ENCODE data around the gene ARHGEF5. TPM values are rescaled to one million over a fixed set of nuclear protein-coding genes. Genes with fewer than 3 reads are reported as not detected.

Gene ARHGEF5
- total and polyA plus RNA-seq, 12 donors, result 0.46 to 3.9 (median 1.8) TPM

DNA sequence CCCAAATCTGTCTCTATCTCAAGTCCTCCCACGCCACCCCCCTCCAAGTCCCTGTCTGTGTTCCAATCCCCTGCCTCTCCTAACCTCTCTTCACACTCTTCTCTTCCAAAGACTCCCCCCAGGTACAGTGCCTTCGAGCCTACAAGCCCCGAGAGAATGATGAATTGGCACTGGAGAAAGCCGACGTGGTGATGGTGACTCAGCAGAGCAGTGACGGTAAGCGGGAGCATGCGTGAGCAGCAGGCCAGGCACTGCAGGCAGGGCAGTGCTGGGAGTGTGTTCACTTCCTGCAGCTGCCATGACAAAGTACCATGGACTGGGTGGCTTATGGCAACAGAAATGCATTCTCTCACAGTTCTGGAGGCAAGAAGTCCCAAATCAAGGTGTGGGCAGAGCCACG, 23.4 kb downstream of the ARHGEF5 start:
- H3K36me3 ChIP-seq, result peaks cover 0 to 24% (median 0%) of the 10 kb centered on the region in 9 donors
- H3K27me3 ChIP-seq, result no peaks in the 10 kb centered on the region
- no peak overlapping the region for H3K27ac ChIP-seq
- TF ChIP-seq, protein P1, sequence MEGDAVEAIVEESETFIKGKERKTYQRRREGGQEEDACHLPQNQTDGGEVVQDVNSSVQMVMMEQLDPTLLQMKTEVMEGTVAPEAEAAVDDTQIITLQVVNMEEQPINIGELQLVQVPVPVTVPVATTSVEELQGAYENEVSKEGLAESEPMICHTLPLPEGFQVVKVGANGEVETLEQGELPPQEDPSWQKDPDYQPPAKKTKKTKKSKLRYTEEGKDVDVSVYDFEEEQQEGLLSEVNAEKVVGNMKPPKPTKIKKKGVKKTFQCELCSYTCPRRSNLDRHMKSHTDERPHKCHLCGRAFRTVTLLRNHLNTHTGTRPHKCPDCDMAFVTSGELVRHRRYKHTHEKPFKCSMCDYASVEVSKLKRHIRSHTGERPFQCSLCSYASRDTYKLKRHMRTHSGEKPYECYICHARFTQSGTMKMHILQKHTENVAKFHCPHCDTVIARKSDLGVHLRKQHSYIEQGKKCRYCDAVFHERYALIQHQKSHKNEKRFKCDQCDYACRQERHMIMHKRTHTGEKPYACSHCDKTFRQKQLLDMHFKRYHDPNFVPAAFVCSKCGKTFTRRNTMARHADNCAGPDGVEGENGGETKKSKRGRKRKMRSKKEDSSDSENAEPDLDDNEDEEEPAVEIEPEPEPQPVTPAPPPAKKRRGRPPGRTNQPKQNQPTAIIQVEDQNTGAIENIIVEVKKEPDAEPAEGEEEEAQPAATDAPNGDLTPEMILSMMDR (IDR thresholded peaks at IDR 0.05), result no peak
- H3K4me3 ChIP-seq, result no peak overlapping the region
- no peaks in the 10 kb centered on the region for H3K4me1 ChIP-seq
- 90 to 91% methylated on average over 9 of the region's 9 CpGs for WGBS, 2 donors
- no peaks in the 10 kb centered on the region for H3K9me3 ChIP-seq
- intact Hi-C loops (cut with DNase I), result no loop called here
- ATAC-seq, result no peak
- DNase-seq, result no peak

DNA sequence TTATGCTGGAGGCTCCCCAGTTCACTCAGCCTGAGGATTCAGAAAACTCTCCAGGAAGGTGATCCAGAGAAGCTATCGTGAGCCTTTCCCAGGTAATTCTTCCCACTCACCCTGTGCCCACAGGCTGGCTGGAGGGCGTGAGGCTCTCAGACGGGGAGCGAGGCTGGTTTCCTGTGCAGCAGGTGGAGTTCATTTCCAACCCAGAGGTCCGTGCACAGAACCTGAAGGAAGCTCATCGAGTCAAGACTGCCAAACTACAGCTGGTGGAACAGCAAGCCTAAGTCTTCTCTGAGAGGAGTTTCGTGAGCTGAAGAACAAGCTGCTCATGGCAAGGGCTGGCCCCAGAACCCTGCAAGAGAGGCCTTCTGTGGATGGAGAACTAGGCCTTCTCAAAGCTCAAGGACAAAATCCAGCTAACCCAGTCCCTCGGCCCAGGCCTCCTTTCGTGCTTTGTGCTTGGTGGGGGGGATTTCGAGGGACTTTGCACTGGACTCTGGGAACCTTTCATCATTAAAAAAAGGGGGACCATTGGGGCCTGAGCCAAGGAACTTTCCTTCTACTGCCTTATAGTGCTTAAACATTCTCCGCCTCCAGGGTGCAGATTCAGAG, 24.7 kb downstream of the ARHGEF5 start:
- WGBS, 2 donors, result 95 to 96% methylated on average over 11 of the region's 11 CpGs
- H3K9me3 ChIP-seq, result no peaks in the 10 kb centered on the region
- TF ChIP-seq, protein P1 (IDR thresholded peaks at IDR 0.05), result no peak
- ATAC-seq (no peak), DNase-seq (no peak)
- H3K27ac ChIP-seq, result no peak overlapping the region
- no peaks in the 10 kb centered on the region for H3K27me3 ChIP-seq
- H3K4me1 ChIP-seq, result no peaks in the 10 kb centered on the region
- H3K4me3 ChIP-seq, result no peak overlapping the region
- intact Hi-C loops (cut with DNase I), result no loop called here
- peaks cover 0 to 24% (median 0%) of the 10 kb centered on the region in 9 donors for H3K36me3 ChIP-seq

DNA sequence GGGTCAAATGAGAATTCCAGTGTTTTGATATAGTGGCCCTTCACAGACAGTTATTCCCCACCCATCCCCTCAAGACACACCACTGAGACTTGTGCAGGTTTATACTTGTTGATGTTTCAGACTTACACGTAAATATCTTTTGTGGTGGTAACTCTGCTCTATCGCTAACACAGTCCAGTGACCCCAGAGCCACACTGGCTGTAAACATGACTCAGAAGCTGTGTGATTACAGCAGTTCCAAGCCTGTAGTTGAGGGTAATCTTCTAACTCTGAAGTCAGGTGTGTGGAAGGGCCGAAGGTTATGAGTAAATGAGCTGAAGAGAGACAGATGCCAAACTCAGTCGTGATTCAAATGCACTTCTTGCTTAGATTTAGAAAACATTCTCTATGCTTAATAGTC, 28.9 kb downstream of the ARHGEF5 start:
- Histone ChIP-seq H3K9me3 (no peaks in the 10 kb centered on the region), H3K4me1 (no peaks in the 10 kb centered on the region), H3K27me3 (no peaks in the 10 kb centered on the region), H3K4me3 (no peak overlapping the region), H3K27ac (no peak overlapping the region), H3K36me3 (peaks cover 0 to 12% (median 0%) of the 10 kb centered on the region in 9 donors)
- TF ChIP-seq, protein P1 (IDR thresholded peaks at IDR 0.05), result no peak
- no peak for ATAC-seq
- intact Hi-C loops (cut with DNase I), result no loop called here
- DNase-seq, result no peak
- 79 to 85% methylated on average over 4 of the region's 4 CpGs for WGBS, 2 donors

DNA sequence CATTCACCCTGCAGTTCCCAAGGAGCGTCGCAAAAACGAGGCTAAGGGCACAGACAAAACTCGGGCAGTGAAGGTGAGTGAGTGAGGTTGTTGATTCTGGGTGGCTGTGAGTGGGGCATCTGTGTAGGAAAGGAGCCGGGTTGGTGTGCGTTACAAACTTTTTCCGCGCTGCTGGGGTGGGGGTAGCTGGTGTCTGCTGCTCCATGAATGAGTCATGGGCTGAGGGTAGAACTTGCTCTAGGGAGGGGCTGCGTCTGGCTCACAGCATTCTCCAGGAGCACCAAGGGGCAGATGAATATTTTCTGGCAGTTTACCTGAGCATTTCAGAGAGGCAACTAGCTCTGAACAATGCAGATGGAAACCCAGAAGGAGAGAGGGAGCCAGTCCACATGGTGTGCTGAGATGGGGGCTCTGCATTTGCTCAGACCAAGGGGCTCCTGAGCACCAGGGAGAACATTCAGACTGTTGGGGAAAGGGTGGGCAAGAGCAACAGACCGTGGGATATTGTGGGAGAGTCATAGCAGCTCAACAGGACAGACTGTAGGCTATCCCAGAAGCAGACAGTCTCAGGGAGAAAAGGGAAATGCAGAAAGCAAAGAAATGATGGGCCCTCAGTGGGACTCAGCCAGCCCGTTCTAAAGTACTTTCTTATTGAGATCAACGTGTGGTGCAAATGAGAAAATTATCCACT, 29.5 kb downstream of the ARHGEF5 start:
- WGBS, 2 donors, result 70 to 74% methylated on average over 12 of the region's 12 CpGs
- intact Hi-C loops (cut with DNase I), result no loop called here
- ATAC-seq, result no peak

More for the DNA sequence above, 29.5 kb downstream of the ARHGEF5 start:
- Histone ChIP-seq H3K27me3 (no peaks in the 10 kb centered on the region), H3K9me3 (no peaks in the 10 kb centered on the region), H3K27ac (no peak overlapping the region), H3K36me3 (peaks cover 0 to 7% (median 0%) of the 10 kb centered on the region in 9 donors), H3K4me3 (no peak overlapping the region), H3K4me1 (no peaks in the 10 kb centered on the region)
- no peak for DNase-seq
- TF ChIP-seq, protein P1 (IDR thresholded peaks at IDR 0.05), result no peak

Measured in heart right ventricle (tissue), 16 donors.